Activated CD4-positive, alpha-beta T cell treated with anti-CD3 and anti-CD28 coated beads for 48 hours (primary cell): ENCODE data around the gene POFUT1.
"Not testable (repeated sequence)": the region's sequence is repeated elsewhere in the genome, so short reads cannot be mapped to it uniquely, and the experiment has no call there.

Experiments used
- DNase-seq: peaks from one replicate; pipeline ENCODE4 v3.0.0-alpha.2; 2020

The POFUT1 gene

DNA sequence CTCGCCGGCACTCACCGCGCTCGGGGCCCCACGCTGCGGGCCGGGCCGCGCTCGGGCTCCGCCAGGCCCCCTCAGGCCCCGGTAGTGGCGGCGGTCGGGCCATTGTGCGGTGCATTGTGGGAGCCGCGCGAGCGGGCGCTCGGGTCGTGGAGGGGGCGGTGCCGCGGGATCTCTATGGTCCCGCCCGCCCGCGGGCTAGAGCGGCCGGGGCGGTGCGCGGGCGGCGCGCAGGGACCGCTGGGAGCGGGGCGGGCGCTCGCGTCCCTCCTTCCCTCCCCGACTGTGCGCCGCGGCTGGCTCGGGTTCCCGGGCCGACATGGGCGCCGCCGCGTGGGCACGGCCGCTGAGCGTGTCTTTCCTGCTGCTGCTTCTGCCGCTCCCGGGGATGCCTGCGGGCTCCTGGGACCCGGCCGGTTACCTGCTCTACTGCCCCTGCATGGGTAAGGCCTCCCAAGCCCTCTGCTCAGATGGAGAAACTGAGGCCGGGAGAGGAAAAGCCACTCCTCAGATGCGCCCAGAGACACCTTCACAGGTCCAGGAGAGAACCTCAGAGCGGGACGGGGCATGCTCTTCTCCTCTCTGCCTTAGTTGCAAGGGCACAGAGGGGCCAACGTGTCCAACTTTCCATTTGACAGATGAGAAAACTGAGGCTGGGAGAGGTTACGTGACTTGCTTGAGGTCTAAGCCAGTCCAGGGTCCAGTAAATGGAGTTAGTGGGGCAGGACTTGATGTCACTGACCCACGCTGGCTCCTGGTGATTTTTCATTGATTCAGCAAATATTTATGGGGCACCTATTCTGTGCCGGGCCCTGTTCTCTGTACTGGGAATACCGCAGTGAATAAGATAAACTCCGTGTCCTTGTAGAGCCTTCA is at the start of gene POFUT1, which contains the start of gene PLAGL2:
Gene POFUT1 (plus strand): TSS at position 255 of the 873 bp plus-strand sequence. CDS start 62 bp downstream, at position 317.
Gene PLAGL2 (minus strand): TSS at position 118 of the 873 bp plus-strand sequence. CDS start 5,565 bp downstream, outside the sequence.
- peak; percentile 93 for DNase-seq

DNA sequence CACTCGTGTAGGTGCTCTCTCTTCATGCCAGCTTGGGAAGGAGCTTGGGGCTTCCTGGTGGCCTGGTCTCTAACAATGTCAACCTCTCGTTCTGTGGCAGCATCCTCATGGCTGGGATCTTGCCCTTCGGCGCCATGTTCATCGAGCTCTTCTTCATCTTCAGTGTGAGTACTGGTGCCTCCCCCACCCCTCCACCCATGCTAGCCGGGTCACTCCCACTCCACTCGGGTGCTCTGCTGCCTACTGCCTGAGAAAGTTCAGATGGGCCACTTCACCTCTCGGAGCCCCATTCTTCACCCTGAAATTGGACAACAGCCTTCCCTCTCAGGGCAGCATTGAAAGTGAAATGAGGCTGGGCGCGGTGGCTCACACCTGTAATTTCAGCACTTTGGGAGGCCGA is 49.3 kb upstream of the POFUT1 start:
- no peak for DNase-seq

DNA sequence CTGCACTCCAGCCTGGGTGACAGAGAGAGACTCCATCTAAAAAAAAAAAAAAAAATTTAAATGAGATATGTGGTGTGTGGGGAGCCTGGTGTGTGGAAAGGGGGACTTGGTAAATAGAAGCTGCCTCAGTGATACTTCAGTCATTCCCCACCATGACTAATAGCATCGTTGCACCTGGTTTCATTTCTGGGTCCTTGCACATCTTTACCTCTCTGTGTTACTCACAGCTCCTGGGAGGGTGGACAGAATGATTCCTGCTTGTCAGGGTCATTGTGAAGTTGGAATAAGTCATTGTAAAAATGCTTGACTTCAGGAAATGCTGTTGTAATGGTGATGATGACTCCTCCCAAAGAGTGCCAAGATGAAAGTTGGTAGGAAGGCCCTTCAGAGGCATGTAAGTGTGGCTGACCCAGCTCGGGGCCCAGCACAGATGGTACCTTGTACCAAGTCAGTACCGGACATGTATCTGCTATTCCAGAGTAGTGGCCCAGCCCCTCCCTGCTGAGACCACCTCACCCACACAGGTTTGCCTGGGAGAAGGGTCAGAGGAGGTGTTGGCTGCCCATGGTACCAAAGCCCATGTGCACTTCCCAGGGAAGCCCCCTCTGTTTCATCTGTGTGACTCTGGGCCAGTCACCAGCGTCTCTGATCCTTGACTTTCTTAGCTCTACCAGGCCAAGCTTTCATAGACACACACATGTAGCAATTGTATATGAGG is 48.6 kb upstream of the POFUT1 start:
- peak; percentile 28 for DNase-seq

DNA sequence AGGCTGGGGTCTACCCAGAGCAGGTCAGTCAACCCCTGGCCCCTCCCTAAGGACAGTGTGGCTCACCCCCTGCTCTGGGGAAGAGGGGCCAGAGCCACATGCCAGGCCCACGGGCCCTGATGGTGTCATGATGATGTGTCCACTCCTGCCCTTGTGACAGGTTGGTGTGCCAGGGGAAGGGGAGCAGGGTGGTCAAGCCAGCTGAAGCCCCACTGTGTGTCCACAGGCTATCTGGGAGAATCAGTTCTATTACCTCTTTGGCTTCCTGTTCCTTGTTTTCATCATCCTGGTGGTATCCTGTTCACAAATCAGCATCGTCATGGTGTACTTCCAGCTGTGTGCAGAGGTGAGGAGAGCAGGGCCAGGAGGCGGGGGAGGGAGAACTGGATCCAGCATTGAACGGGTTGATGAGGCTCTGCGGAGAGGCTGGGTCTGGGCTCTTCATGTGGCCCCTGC is 47.9 kb upstream of the POFUT1 start:
- DNase-seq = no peak

DNA sequence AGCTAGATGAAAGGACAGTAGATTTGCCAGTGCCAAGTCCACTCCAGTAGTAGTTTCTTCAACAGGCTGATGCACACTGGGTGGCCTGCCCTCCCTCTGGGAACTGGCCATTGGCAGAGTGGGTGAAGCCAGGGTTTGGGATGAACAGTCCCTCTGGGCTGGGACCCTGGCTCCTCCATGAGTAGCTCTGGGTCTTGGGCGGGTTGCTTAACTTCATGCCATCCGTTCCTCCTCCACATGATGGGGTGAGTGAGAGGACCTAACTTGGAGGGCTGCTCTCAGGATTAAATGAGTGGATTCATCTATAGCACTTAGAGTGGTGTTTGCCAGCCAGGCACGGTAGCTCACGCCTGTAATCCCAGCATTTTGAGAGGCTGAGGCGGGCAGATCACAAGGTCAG is 47.3 kb upstream of the POFUT1 start:
- no peak for DNase-seq

DNA sequence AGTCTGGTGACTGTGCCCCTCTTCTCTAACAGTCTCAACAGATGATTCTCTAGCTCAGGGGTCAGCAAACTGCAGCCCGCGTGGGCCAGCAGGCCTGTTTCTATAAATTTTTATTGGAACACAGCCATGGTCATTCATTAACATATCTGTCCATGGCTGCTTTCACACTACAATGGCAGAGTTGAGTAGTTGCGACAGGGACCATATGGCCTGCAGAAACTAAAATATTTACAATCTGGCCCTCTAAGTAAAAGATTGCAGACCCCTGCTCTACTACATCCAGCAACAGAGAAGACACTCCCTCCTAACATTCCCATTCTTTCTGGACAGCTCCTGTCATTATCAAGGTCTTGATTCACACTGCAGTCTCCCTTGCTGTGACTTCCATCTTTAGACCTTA is 45.3 kb upstream of the POFUT1 start:
- no peak for DNase-seq

DNA sequence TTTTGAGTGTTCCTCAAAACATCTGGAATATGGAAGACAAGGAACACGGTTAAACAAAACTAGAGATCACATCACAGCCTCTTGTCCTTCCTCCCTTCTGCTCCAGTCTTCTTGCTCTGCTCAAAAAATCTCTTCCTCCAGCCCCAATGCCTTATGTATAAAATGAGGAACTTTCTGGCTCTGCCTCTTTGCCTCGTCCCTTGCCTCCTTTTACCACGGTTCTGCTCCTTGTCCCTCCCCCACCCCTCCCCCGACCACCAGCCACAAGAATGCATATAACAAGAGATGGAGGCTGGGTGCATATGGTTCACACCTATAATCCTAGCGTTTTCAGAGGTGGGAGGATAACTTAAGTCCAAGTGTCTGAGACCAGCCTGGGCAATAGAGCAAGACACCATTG is 43.7 kb upstream of the POFUT1 start:
- no peak for DNase-seq

DNA sequence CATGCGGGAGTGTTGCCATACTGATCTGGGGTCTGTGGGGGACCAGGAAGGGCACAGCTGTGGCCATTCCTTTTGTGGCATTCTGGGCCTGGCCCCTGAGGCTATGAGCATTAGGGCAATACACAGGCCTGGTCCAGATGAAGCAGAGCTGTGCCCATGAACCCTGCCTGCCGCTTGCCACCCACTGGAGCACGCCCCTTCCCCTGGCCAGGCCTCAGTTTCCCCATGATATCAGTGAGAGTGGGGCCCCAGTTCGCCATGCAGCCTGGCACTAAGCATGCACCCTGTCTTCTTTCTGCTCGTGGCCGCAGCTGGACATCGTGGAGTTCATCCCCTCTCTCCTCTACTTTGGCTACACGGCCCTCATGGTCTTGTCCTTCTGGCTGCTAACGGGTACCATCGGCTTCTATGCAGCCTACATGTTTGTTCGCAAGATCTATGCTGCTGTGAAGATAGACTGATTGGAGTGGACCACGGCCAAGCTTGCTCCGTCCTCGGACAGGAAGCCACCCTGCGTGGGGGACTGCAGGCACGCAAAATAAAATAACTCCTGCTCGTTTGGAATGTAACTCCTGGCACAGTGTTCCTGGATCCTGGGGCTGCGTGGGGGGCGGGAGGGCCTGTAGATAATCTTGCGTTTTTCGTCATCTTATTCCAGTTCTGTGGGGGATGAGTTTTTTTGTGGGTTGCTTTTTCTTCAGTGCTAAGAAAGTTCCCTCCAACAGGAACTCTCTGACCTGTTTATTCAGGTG is 42.5 kb upstream of the POFUT1 start:
- no peak for DNase-seq

DNA sequence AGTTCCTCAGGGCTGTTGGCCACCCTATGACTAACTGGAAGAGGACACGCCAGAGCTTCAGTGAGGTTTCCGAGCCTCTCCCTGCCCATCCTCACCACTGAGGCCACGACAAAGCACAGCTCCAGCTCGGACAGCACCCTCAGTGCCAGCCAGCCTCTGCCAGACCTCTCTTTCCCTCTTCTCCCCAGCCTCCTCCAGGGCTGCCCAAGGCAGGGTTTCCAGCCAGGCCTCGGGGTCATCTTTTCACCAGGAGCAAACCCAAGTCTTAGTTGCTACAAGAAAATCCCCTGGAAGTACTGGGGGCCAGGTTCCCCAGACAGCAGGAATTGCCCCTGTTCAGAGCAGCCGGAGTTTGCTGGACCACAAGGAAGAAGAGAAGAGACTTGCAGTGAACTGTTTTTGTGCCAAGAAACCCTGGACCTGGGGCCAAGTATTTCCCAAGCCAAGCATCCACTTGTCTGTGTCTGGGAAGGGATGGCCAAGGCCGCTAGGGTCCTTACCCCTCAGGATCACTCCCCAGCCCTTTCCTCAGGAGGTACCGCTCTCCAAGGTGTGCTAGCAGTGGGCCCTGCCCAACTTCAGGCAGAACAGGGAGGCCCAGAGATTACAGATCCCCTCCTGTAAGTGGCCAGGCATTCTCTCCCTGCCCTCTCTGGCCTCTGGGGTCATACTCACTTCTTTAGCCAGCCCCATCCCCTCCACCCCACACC is 41.7 kb upstream of the POFUT1 start:
- DNase-seq = no peak

DNA sequence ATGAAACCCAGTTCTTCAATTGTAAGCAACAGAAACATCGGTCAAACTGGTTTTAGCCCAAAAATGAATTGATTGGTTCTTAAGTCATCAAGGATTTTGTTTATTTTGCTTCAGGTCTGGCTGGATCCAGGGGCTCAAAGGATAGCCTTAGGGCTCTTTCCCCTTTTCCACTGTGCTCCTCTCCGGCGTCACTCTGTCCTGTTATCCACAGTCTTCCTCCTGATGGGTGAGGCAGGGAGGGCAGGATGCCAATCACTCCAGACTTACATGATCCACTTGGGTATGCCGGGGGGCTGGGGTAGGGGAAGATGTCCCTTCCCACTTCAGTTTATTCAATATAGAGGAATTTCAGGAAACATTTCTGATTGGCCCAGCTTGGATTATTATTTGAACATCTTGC is 40.1 kb upstream of the POFUT1 start:
- DNase-seq = no peak

DNA sequence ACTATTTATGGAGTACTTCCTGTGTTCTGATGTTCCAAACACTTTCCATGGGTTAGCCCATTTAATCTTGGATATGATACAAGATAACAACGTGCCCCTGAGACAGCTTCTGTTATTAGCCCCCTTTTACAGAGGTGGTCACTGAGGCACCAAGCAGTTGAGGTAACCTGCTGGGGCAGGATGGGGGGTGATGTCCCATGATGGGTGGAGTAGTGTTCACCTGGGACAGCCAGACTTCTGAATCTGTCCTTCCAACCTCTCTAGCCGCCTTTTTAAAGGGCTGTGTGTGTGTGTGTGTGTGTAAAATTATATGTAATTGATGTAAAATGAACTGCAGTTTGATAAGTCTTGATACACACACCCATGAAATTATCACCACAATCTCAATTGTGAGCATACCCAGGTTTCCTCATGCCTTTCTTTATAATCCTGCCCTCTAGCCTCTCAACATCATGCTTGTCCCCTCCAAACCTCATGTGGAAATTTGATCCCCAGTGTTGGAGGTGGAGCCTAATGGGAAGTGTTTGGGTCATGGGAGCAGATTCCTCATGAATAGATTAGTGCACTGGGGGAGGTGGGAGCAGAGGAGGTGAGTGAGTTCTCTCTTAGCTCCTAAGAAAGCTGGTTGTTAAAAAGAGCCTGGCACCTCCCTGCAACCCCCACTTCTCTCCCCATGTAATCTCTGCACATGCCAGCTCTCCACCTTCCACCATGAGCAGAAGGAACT is 39.3 kb upstream of the POFUT1 start:
- no peak for DNase-seq

DNA sequence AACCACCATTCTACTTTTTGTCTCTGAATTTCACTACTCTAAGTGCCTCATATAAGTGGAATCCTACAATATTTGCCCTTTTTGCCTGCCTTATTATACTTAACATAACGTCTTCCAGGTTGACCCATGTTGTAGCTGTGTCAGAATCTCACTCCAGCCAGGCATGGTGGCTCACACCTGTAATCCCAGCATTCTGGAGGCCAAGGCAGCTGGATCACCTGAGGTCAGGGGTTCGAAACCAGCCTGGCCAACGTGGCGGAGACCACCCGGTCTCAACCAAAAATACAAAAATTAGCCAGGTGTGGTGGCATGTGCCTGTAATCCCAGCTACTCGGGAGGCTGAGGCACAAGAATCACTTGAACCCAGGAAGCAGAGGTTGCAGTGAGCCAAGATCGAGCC is 30.0 kb upstream of the POFUT1 start:
- not testable (repeated sequence) for DNase-seq

DNA sequence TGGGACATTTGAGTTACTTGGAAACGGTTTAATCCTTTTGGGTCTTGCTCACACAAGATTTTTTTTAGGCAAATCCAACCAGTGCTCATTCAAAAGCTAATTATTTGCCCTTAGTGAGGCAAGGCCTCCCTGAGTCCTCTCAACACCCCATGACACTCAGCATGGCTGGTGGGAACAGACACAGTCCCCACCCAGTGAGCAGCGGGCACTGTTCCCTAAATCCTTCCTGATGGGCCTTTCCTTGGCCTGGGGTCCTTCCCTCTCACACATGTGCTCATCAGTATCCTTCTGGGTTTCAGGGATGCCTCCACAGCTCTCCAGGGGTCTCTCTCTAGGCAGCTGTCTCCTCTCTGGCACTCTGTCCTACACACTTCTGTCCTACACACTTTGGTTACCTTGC is 28.2 kb upstream of the POFUT1 start:
- no peak for DNase-seq

DNA sequence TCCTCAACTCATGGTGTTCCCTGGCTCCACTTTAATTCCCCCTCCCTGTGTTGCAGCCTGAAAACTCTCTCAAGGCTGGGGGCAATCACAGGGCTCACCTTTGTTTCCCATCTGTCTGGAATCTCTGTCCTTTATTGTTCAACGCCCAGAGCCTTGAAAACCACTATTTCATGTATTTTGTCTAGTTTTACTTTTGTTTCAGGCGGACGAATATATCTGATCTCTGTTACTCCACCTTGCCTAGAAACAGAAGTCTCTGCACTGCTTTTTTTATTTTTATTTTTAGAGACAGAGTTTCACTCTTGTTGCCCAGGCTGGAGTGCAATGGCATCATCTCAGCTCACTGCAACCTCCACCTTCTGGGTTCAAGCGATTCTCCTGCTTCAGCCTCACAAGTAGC is 27.7 kb upstream of the POFUT1 start:
- DNase-seq = no peak

DNA sequence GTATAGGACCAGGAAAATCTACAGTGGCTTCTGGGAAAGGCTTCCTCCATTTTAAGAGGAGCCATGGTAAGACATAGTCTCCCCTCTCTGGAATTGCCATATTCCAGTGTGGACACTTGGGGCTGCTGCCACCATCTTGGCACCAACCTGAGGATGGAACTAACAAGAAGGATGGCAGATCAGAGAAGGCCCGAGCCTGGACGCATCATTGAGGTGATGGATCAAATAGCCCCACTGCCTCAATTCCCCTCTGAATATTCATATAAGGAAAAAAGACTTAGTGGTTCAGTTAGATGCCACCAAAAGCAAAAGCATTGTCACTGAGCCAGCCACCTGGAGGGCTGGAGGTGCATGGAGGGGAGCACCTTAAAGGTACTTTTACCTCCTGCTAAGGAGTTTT is 26.1 kb upstream of the POFUT1 start:
- no peak for DNase-seq

DNA sequence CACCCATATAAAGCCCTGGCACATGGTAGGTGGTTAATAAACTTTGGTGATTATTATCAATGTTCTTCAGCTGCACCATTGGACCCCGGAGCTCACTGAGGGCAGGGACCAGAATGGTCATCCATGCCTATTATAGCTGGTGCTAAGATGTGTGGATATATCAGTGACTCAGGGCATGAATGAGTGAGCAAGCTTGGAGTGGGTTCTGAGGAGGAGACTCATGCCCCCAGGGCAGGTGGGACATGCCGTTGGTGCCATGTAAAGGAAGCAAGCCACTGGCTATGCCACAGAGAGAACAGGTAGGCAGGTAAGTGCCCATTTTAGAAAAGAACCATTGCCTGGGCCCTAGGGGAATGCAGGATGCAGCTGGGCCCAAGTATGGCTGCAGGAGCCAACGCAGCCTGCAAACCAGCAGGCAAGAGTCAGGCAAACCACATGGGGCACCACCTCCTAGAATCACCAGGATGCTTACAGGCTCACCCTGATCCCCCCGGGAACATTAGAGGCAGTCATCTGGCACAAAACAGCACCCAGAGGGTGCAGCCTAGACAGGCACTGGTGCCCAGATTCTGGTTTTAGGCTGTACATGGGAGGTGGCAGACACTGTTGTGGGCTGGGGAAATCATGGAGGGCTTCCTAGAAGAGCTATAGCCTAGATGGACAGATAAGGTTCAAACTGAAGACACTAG is 23.6 kb upstream of the POFUT1 start:
- no peak for DNase-seq

DNA sequence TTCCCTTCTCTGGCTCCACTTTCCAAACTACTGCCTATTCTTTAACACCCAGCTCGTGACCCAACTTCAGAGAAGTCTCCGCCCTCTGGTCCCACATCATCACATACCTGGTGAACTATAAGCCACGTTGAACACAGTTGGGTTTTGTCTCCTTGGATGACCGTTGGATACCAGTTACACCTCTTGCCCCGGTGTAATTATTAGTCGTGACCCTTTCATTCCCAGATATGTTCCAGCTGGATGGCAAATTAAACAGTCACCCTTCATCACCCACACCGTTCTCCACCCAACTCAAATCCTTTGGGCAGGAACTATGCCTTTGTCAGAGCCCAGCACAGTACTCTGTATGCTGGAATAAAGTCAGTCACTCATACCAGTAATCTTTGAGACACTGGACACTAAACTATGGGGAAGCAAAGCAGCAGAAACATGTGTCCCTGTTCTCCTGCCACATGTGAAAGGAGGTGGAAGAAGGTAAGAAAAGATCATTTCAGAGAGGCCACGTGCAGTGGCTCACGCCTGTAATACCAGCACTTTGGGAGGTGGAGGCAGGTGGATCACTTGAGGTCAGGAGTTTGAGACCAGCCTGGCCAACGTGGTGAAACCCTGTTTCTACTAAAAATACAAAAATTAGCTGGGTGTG is 22.6 kb upstream of the POFUT1 start:
- no peak for DNase-seq

DNA sequence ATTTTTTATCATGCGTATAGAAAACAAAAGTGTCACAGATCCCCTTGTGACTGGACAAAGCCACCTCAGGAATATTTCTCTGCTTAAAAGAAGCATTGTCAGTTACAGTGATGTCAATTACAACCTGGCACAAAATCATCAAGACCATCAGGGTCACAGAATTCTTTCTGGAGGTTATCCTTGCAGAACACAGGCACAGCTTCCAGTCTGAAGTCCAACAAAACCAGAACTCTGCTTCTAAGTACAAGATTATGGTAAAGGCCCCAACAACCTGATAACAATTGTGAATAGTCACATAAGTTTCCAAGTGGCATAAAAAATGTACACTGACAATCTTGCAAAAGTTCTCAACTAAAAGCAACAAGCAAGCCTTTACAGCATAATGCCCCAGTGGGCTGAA is 21.2 kb upstream of the POFUT1 start:
- no peak for DNase-seq

DNA sequence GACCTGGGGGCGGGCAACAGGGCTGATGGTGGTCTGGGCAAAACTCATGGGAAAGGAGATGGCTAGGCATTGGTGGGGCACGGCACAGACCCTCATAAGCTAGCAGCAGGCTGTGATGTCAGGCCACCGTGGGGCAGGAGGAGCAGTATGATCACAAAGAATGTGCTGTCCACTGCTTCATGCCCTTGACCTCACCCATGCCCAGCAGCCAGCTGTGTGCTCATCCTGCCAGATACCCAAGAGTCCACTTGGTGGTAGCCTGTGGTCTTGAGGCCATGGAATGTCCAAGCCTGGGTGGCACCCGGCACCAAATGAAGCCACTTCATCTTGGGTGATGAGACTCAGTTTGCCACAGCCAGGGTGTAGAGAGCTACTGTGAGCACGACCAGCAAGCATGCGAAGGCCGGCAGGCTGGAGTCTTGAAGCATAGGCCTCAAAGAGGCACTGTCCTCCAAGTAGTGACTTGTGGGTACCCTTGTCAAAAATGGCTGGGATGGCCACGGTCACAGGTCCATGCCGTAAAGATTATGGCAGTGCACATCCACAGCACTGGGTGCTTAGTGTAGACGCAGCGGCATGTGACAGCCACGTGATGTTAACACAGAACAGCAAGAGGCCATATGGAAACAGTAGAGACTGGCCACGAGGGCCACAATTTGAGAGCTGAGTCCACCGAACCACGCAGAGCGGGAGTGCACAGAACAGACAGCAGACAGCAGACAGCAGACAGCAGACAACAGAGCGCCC is 19.1 kb upstream of the POFUT1 start:
- DNase-seq = no peak

DNA sequence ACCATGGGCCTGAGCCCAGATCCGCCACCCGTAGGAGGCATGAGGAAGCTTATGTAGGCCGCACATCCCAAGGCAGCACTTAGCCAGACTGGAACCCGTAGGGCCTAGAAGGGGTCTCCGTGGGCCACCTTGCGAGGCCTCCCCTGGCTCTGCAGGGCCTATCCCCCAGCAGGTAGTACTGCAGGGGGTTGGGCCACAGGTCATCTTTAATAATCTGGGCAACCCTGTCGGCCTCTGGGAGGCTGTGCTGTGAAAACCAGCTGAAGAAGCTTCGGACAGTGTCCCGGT is 18.6 kb upstream of the POFUT1 start:
- no peak for DNase-seq
